B cell (primary cell): ENCODE measurements around the gene JPH2. TPM values are rescaled to one million over a fixed set of nuclear protein-coding genes. Genes with fewer than 3 reads are reported as not detected.

Experiments used
- ATAC-seq: fragments of 200-7000 bp; cut with Tn5 transposase; one replicate; pipeline ENCODE4 v1.10.0; 2021; ENCODE audit warnings: low read depth, mild to moderate bottlenecking, moderate number of reproducible peaks, moderate library complexity
- CTCF ChIA-PET: fragments of 350-600 bp; sonication (Branson Sonifier 250); formaldehyde crosslinking; loops from one replicate; lab custom pipeline; 2021; ENCODE audit warnings: antibody characterized with exemption, inconsistent platforms; lab: Charles Lee
- POLR2A ChIA-PET: fragments of 350-600 bp; sonication (Branson Sonifier 250); formaldehyde crosslinking; loops from one replicate; lab custom pipeline; 2021; ENCODE audit warnings: antibody characterized with exemption; lab: Charles Lee
- DNase-seq: peaks from one replicate; pipeline ENCODE4 v3.0.0; 2013
- H2AFZ ChIP-seq: 2 replicates; pipeline ENCODE4 v1.6.1; 2012; ENCODE audit warnings: mild to moderate bottlenecking, low read depth, low read length; ENCODE audit not compliant: insufficient read depth, poor library complexity, severe bottlenecking
- H3K27ac ChIP-seq, 2 donors: 1 replicate in 1 of 2; 2 replicates in 1 of 2; pipeline ENCODE4 v1.5.1; 2012 to 2013; ENCODE audit warnings: low read length in 2 of 2, mild to moderate bottlenecking in 2 of 2, moderate library complexity in 1 of 2
- H3K27me3 ChIP-seq, 4 experiments: fragments of 200-600 bp in 1 of 4; sonication (generic) in 1 of 4; replicated peaks in 1 of 4; 1 replicate in 2 of 4; 2 replicates in 2 of 4; pipeline versions ENCODE4 v1.6.1 to v1.7.0; 2013 to 2016; ENCODE audit warnings: low read length in 3 of 4, mild to moderate bottlenecking in 2 of 4, mixed read lengths in 1 of 4, moderate library complexity in 1 of 4; ENCODE audit not compliant: insufficient read depth in 4 of 4, control insufficient read depth in 3 of 4; ENCODE audit errors: control extremely low read depth in 1 of 4
- H3K36me3 ChIP-seq, 2 experiments: replicated peaks in 1 of 2; 1 replicate in 1 of 2; 2 replicates in 1 of 2; pipeline versions ENCODE4 v1.6.1 to v1.7.1; 2013; ENCODE audit warnings: low read length in 1 of 2; ENCODE audit not compliant: insufficient read depth in 2 of 2, control insufficient read depth in 1 of 2; ENCODE audit errors: control extremely low read depth in 1 of 2, extremely low read depth in 1 of 2
- H3K4me1 ChIP-seq, 2 donors: fragments of 200-600 bp in 1 of 2; sonication (generic) in 1 of 2; 1 replicate in 1 of 2; 2 replicates in 1 of 2; pipeline versions ENCODE4 v1.5.1 to v1.6.1; 2013 to 2017; ENCODE audit warnings: low read length in 2 of 2; ENCODE audit not compliant: control insufficient read depth in 2 of 2, insufficient read depth in 2 of 2
- H3K4me2 ChIP-seq: replicated peaks from 2 replicates; pipeline ENCODE3; 2012; ENCODE audit warnings: mild to moderate bottlenecking, low read depth, low read length; ENCODE audit not compliant: poor library complexity, severe bottlenecking
- H3K4me3 ChIP-seq, 5 experiments: fragments of 200-600 bp in 1 of 5; sonication (generic) in 1 of 5; 1 replicate in 3 of 5; 2 replicates in 2 of 5; pipeline versions ENCODE4 v1.5.1 to v1.7.0; 2011 to 2016; ENCODE audit warnings: low read length in 4 of 5, mild to moderate bottlenecking in 4 of 5, low read depth in 2 of 5, control low read depth in 1 of 5, moderate library complexity in 1 of 5; ENCODE audit not compliant: insufficient read depth in 1 of 5; ENCODE audit errors: control extremely low read depth in 1 of 5, extremely low read depth in 1 of 5
- H3K79me2 ChIP-seq: fragments of 200-600 bp; sonication (generic); one replicate; pipeline ENCODE4 v1.6.0; 2016; ENCODE audit warnings: low read length; ENCODE audit not compliant: control insufficient read depth, insufficient read depth
- H3K9ac ChIP-seq: fragments of 200-600 bp; sonication (generic); 2 replicates; pipeline ENCODE4 v1.6.1; 2017; ENCODE audit warnings: mild to moderate bottlenecking, low read length, moderate library complexity
- H3K9me3 ChIP-seq, 3 donors: one replicate each; pipeline versions ENCODE4 v1.6.1 to v1.7.1; 2013; ENCODE audit warnings: low read length in 2 of 3; ENCODE audit not compliant: control insufficient read depth in 2 of 3, insufficient read depth in 1 of 3; ENCODE audit errors: control extremely low read depth in 1 of 3
- H4K20me1 ChIP-seq: 2 replicates; pipeline ENCODE4 v1.6.0; 2012; ENCODE audit warnings: mild to moderate bottlenecking, low read length; ENCODE audit not compliant: insufficient read depth, control insufficient read depth, poor library complexity, severe bottlenecking
- H3K27ac Mint-ChIP-seq: one replicate; pipeline ENCODE4 v1.8.0; 2021; ENCODE audit warnings: mixed read lengths
- H3K27me3 Mint-ChIP-seq: one replicate; pipeline ENCODE4 v1.8.0; 2021; ENCODE audit warnings: mixed read lengths
- H3K4me1 Mint-ChIP-seq: one replicate; pipeline ENCODE4 v1.8.0; 2021; ENCODE audit warnings: mixed read lengths
- H3K4me3 Mint-ChIP-seq: one replicate; pipeline ENCODE4 v1.8.0; 2021; ENCODE audit warnings: mixed read lengths
- H3K9me3 Mint-ChIP-seq: one replicate; pipeline ENCODE4 v1.8.0; 2022; ENCODE audit warnings: mixed read lengths; ENCODE audit not compliant: insufficient read depth
- CTCF ChIP-seq: fragments of 200-600 bp; IDR thresholded peaks from one replicate; pipeline ENCODE4 v1.8.0; 2022; ENCODE audit warnings: antibody characterized with exemption, mild to moderate bottlenecking
- EZH2 ChIP-seq: IDR thresholded peaks from 2 replicates; pipeline ENCODE4 v1.6.1; 2012; ENCODE audit warnings: borderline replicate concordance, low read depth, mild to moderate bottlenecking, moderate library complexity, low read length; ENCODE audit not compliant: insufficient read depth, poor library complexity, severe bottlenecking
- WGBS: methylation state at CpG from one replicate; pipeline ENCODE4 v1.1.5; 2013; ENCODE audit warnings: missing lambda C conversion rate; ENCODE audit not compliant: insufficient coverage; 5-methylcytosine and 5-hydroxymethylcytosine counted together
- intact Hi-C: fragments of 100-400 bp; cut with micrococcal nuclease; formaldehyde crosslinking; loops from one replicate; pipeline ENCODE4 v1.10.0; 2022
- polyA plus RNA-seq: library from polyadenylated mRNA; depleted of rRNA; stranded (reverse); fragments of >200 nt; gene quantifications from 2 replicates; pipeline ENCODE4 v1.2.3, GENCODE V29; 2012
- total RNA-seq, 2 donors: library from RNA; stranded (reverse); fragments of 120-200 nt in 1 of 2; gene quantifications; 1 replicate in 1 of 2; 2 replicates in 1 of 2; pipeline versions ENCODE4 v1.2.3 to v1.2.4, GENCODE V29; 2013 to 2022

Gene JPH2
- total and polyA plus RNA-seq, 2 donors (not counting 1 experiment from before 2014, with no cell fraction given), result 0.10 TPM; not detected in 1

- H3K9me3 Mint-ChIP-seq, result no peaks in the 10 kb centered on the region
- no peak overlapping the region for H3K4me3 Mint-ChIP-seq
- Histone ChIP-seq H3K9me3 (no peaks in the 10 kb centered on the region), H3K4me1 (no peaks in the 10 kb centered on the region), H3K4me2 (no peak overlapping the region), H4K20me1 (peaks cover 89% of the 10 kb centered on the region), H3K79me2 (peaks cover 56% of the 10 kb centered on the region), H3K27me3 (no peaks in the 10 kb centered on the region), H3K4me3 (no peak overlapping the region), H3K36me3 (peaks cover 10 to 87% of the 10 kb centered on the region in 2 experiments), H3K27ac (no peak overlapping the region), H3K9ac (no peak overlapping the region), H2AFZ (no peak overlapping the region)
- intact Hi-C loops, result no loop called here
- H3K27ac Mint-ChIP-seq, result peak overlapping the region; percentile 12
- WGBS, result 90% methylated on average over 3 of the region's 4 CpGs
- no peak for DNase-seq
- no peaks in the 10 kb centered on the region for H3K27me3 Mint-ChIP-seq
- H3K4me1 Mint-ChIP-seq, result peaks cover 20% of the 10 kb centered on the region
- ATAC-seq, result no peak
- ChIA-PET POLR2A (no interaction called here), CTCF (no interaction called here)
- no peak for TF ChIP-seq CTCF
- TF ChIP-seq EZH2, result no peak
Observed at GRCh38 chr20:44199877-44200276, 12.9 kb upstream of the JPH2 start.

GRCh38 chr20:44198872-44199271 lies 11.9 kb upstream of the JPH2 start:
- intact Hi-C loops, result no loop called here
- ChIA-PET CTCF (no interaction called here), POLR2A (no interaction called here)
- Mint-ChIP-seq H3K27me3 (no peaks in the 10 kb centered on the region), H3K4me3 (no peak overlapping the region), H3K9me3 (no peaks in the 10 kb centered on the region), H3K4me1 (peaks cover 16% of the 10 kb centered on the region), H3K27ac (no peak overlapping the region)
- no peak overlapping the region for H2AFZ ChIP-seq
- H4K20me1 ChIP-seq, result peaks cover 80% of the 10 kb centered on the region
- ATAC-seq (no peak), DNase-seq (no peak)
- H3K9me3 ChIP-seq, result no peaks in the 10 kb centered on the region
- no peak overlapping the region for H3K4me2 ChIP-seq
- H3K27me3 ChIP-seq, result no peaks in the 10 kb centered on the region
- H3K27ac ChIP-seq, result no peak overlapping the region
- no peak overlapping the region for H3K4me3 ChIP-seq
- no peaks in the 10 kb centered on the region for H3K4me1 ChIP-seq
- peaks cover 46% of the 10 kb centered on the region for H3K79me2 ChIP-seq
- peaks cover 10 to 79% of the 10 kb centered on the region in 2 experiments for H3K36me3 ChIP-seq
- no peak overlapping the region for H3K9ac ChIP-seq
- TF ChIP-seq EZH2, result no peak
- no peak for TF ChIP-seq CTCF
- WGBS, result no CpG with 5 or more reads among the region's 4 CpGs
